Mammary epithelial cell (primary cell): ENCODE data around the gene FOXO1.

Source experiments
- EZH2 ChIP-seq: IDR thresholded peaks from 2 replicates; pipeline ENCODE4 v1.6.1; 2012; ENCODE audit warnings: low read length, inconsistent platforms, borderline replicate concordance
- TF ChIP-seq, protein P1 (sequence below), 2 donors: IDR thresholded peaks in 1 of 2; conservative IDR thresholded peaks in 1 of 2; 2 replicates each; pipeline ENCODE4 v1.5.1; 2011 to 2012; ENCODE audit warnings: inconsistent platforms in 2 of 2, low read length in 2 of 2, mild to moderate bottlenecking in 2 of 2, control low read depth in 1 of 2, low read depth in 1 of 2; ENCODE audit not compliant: insufficient read depth in 1 of 2; ENCODE audit errors: extremely low read depth in 1 of 2

GRCh38 chr13:40648841-40649240 is 17.6 kb downstream of the FOXO1 start:
- TF ChIP-seq, protein P1, sequence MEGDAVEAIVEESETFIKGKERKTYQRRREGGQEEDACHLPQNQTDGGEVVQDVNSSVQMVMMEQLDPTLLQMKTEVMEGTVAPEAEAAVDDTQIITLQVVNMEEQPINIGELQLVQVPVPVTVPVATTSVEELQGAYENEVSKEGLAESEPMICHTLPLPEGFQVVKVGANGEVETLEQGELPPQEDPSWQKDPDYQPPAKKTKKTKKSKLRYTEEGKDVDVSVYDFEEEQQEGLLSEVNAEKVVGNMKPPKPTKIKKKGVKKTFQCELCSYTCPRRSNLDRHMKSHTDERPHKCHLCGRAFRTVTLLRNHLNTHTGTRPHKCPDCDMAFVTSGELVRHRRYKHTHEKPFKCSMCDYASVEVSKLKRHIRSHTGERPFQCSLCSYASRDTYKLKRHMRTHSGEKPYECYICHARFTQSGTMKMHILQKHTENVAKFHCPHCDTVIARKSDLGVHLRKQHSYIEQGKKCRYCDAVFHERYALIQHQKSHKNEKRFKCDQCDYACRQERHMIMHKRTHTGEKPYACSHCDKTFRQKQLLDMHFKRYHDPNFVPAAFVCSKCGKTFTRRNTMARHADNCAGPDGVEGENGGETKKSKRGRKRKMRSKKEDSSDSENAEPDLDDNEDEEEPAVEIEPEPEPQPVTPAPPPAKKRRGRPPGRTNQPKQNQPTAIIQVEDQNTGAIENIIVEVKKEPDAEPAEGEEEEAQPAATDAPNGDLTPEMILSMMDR (conservative IDR thresholded peaks at IDR 0.05 in 1 of 2, IDR thresholded peaks at IDR 0.05 in 1 of 2; ENCODE audit: extremely low read depth in 1 of 2, insufficient read depth in 1 of 2, low read depth in 1 of 2, low read length in 2 of 2): no peak
- TF ChIP-seq EZH2: no peak
